H9 (cell line): ENCODE measurements around the gene WDR33. TPM values are rescaled to one million over a fixed set of nuclear protein-coding genes. Genes with fewer than 3 reads are reported as not detected.
A peak's percentile ranks its signal among the peaks of the same experiment; 100 is the strongest.

Experiments used
- DNase-seq: peaks from one replicate; pipeline ENCODE4 v3.0.0-alpha.2; 2017
- H2AFZ ChIP-seq: one replicate; pipeline ENCODE4 v1.6.1; 2013; ENCODE audit warnings: mild to moderate bottlenecking, low read length, control low read depth, moderate library complexity
- H2AK5ac ChIP-seq: 2 replicates; pipeline ENCODE4 v1.6.1; 2013; ENCODE audit warnings: low read length, control low read depth, mixed read lengths; ENCODE audit not compliant: insufficient read length
- H2BK120ac ChIP-seq: one replicate; pipeline ENCODE4 v1.6.1; 2013; ENCODE audit warnings: low read depth, mild to moderate bottlenecking, low read length, control low read depth, inconsistent platforms; ENCODE audit not compliant: poor library complexity, severe bottlenecking
- H2BK12ac ChIP-seq: 2 replicates; pipeline ENCODE4 v1.6.1; 2013; ENCODE audit warnings: low read length, control low read depth, mixed read lengths, low read depth; ENCODE audit not compliant: insufficient read length
- H2BK15ac ChIP-seq: 2 replicates; pipeline ENCODE4 v1.6.1; 2013; ENCODE audit warnings: low read depth, low read length, control low read depth
- H2BK20ac ChIP-seq: one replicate; pipeline ENCODE4 v1.6.1; 2013; ENCODE audit warnings: low read depth, mild to moderate bottlenecking, low read length, control low read depth, inconsistent platforms; ENCODE audit not compliant: poor library complexity, severe bottlenecking
- H2BK5ac ChIP-seq: 2 replicates; pipeline ENCODE4 v1.6.1; 2013; ENCODE audit warnings: low read length, control low read depth, mixed read lengths; ENCODE audit not compliant: insufficient read length
- H3K14ac ChIP-seq: 2 replicates; pipeline ENCODE4 v1.6.1; 2013; ENCODE audit warnings: low read length, control low read depth; ENCODE audit not compliant: insufficient read depth
- H3K18ac ChIP-seq: 2 replicates; pipeline ENCODE4 v1.6.1; 2013; ENCODE audit warnings: low read depth, mild to moderate bottlenecking, mixed read lengths, low read length, control low read depth; ENCODE audit not compliant: insufficient read length
- H3K23ac ChIP-seq: 2 replicates; pipeline ENCODE4 v1.6.1; 2013; ENCODE audit warnings: low read length, control low read depth, mixed read lengths, low read depth; ENCODE audit not compliant: insufficient read length
- H3K23me2 ChIP-seq: 2 replicates; pipeline ENCODE4 v1.6.1; 2013; ENCODE audit warnings: low read depth, mild to moderate bottlenecking, mixed read lengths, low read length, control low read depth; ENCODE audit not compliant: insufficient read length, poor library complexity, severe bottlenecking
- H3K27ac ChIP-seq: 2 replicates; pipeline ENCODE4 v1.5.1; 2013; ENCODE audit warnings: low read length, control low read depth, mixed read lengths, low read depth; ENCODE audit not compliant: insufficient read length
- H3K27me3 ChIP-seq: 2 replicates; pipeline ENCODE4 v1.6.1; 2013; ENCODE audit warnings: low read length, control low read depth, inconsistent platforms; ENCODE audit not compliant: insufficient read depth
- H3K4ac ChIP-seq: 2 replicates; pipeline ENCODE4 v1.6.1; 2013; ENCODE audit warnings: low read depth, mild to moderate bottlenecking, control low read depth, inconsistent platforms, low read length, moderate library complexity
- H3K4me1 ChIP-seq: 2 replicates; pipeline ENCODE4 v1.6.1; 2013; ENCODE audit warnings: low read length, control low read depth, inconsistent platforms; ENCODE audit not compliant: insufficient read depth
- H3K4me2 ChIP-seq: 2 replicates; pipeline ENCODE4 v1.6.1; 2013; ENCODE audit warnings: low read length, control low read depth, mixed read lengths; ENCODE audit not compliant: insufficient read length, insufficient read depth
- H3K56ac ChIP-seq: 2 replicates; pipeline ENCODE4 v1.6.1; 2013; ENCODE audit warnings: low read depth, mild to moderate bottlenecking, mixed read lengths, low read length, control low read depth; ENCODE audit not compliant: insufficient read length
- H3K79me1 ChIP-seq: 2 replicates; pipeline ENCODE4 v1.6.1; 2013; ENCODE audit warnings: low read depth, mild to moderate bottlenecking, moderate library complexity, low read length, control low read depth, inconsistent platforms; ENCODE audit not compliant: insufficient read depth, poor library complexity, severe bottlenecking
- H3K79me2 ChIP-seq: 2 replicates; pipeline ENCODE4 v1.6.1; 2013; ENCODE audit warnings: low read length, control low read depth, inconsistent platforms; ENCODE audit not compliant: insufficient read depth
- H3K9ac ChIP-seq: 2 replicates; pipeline ENCODE4 v1.6.1; 2013; ENCODE audit warnings: low read length, control low read depth, mixed read lengths; ENCODE audit not compliant: insufficient read length; ENCODE audit errors: extremely low read depth
- H3K9me3 ChIP-seq: one replicate; pipeline ENCODE4 v1.6.1; 2013; ENCODE audit warnings: low read depth, low read length, inconsistent platforms; ENCODE audit not compliant: control insufficient read depth
- H3T11ph ChIP-seq: one replicate; pipeline ENCODE4 v1.6.1; 2013; ENCODE audit warnings: mild to moderate bottlenecking, low read length, control low read depth, inconsistent platforms
- H4K20me1 ChIP-seq: one replicate; pipeline ENCODE4 v1.6.1; 2013; ENCODE audit not compliant: control insufficient read depth, insufficient read length, insufficient read depth
- H4K5ac ChIP-seq: 2 replicates; pipeline ENCODE4 v1.6.1; 2013; ENCODE audit warnings: low read depth, mild to moderate bottlenecking, mixed read lengths, low read length, control low read depth; ENCODE audit not compliant: insufficient read length
- H4K8ac ChIP-seq: replicated peaks from 2 replicates; pipeline ENCODE4 v1.6.1; 2013; ENCODE audit warnings: low read length, control low read depth, mixed read lengths, low read depth; ENCODE audit not compliant: insufficient read length
- H4K91ac ChIP-seq: 2 replicates; pipeline ENCODE4 v1.6.1; 2013; ENCODE audit warnings: low read depth, mild to moderate bottlenecking, moderate library complexity, mixed read lengths, low read length, control low read depth; ENCODE audit not compliant: insufficient read length
- H3K27ac Mint-ChIP-seq, 3 experiments: 2 replicates in 2 of 3; 3 replicates in 1 of 3; pipeline ENCODE4 v1.8.0; 2020 to 2021; ENCODE audit warnings: mixed read lengths in 3 of 3, mild to moderate bottlenecking in 1 of 3, moderate library complexity in 1 of 3
- H3K27me3 Mint-ChIP-seq: 2 replicates; pipeline ENCODE4 v1.8.0; 2021; ENCODE audit warnings: low read depth, mild to moderate bottlenecking, moderate library complexity, mixed read lengths
- H3K36me3 Mint-ChIP-seq, 3 experiments: 2 replicates in 2 of 3; 3 replicates in 1 of 3; pipeline ENCODE4 v1.8.0; 2020 to 2021; ENCODE audit warnings: low read depth in 3 of 3, mixed read lengths in 3 of 3; ENCODE audit not compliant: insufficient read depth in 1 of 3
- H3K4me1 Mint-ChIP-seq, 2 experiments: 2 replicates each; pipeline ENCODE4 v1.8.0; 2020; ENCODE audit warnings: mixed read lengths in 2 of 2
- H3K4me3 Mint-ChIP-seq, 2 experiments: 2 replicates in 1 of 2; 3 replicates in 1 of 2; pipeline ENCODE4 v1.8.0; 2020 to 2021; ENCODE audit warnings: mild to moderate bottlenecking in 2 of 2, mixed read lengths in 2 of 2, moderate library complexity in 1 of 2
- H3K9me3 Mint-ChIP-seq, 2 experiments: 2 replicates in 1 of 2; 3 replicates in 1 of 2; pipeline ENCODE4 v1.8.0; 2020; ENCODE audit warnings: mild to moderate bottlenecking in 2 of 2, mixed read lengths in 2 of 2, moderate library complexity in 1 of 2
- CTCF ChIP-seq: fragments of 200-600 bp; sonication (generic); conservative IDR thresholded peaks from 3 replicates; pipeline ENCODE4 v1.8.0; 2021; ENCODE audit warnings: antibody characterized with exemption, mild to moderate bottlenecking
- WGBS: extraction: QIAGEN DNeasy Blood & Tissue Kit; methylation state at CpG from one replicate; pipeline ENCODE4 v1.1.7; 2013; ENCODE audit warnings: missing lambda C conversion rate, low lambda C conversion rate, mixed read lengths; ENCODE audit not compliant: insufficient read length; ENCODE audit errors: extremely low coverage; 5-methylcytosine and 5-hydroxymethylcytosine counted together
- total RNA-seq: library from RNA; stranded (reverse); gene quantifications from 2 replicates; pipeline ENCODE4 v1.2.1, GENCODE V29; 2021

WDR33 gene
- total RNA-seq, 1 experiment from 2014 or later = 86.0 TPM

- no peak overlapping the region for H2BK12ac ChIP-seq
- H4K91ac ChIP-seq = no peak overlapping the region
- H4K20me1 ChIP-seq = no peaks in the 10 kb centered on the region
- no peak overlapping the region for H4K8ac ChIP-seq
- no peak overlapping the region for H2BK5ac ChIP-seq
- DNase-seq = no peak
- H2BK15ac ChIP-seq = no peak overlapping the region
- no peak overlapping the region for H4K5ac ChIP-seq
- no peak overlapping the region for H3K23ac ChIP-seq
- H2BK20ac ChIP-seq = no peak overlapping the region
- Mint-ChIP-seq H3K4me1 (peaks cover 3 to 4% of the 10 kb centered on the region in 2 experiments; a peak in 2 of 4 replicates), H3K4me3 (no peak overlapping the region), H3K9me3 (no peaks in the 10 kb centered on the region), H3K27ac (no peak overlapping the region), H3K27me3 (peaks cover 44% of the 10 kb centered on the region), H3K36me3 (peaks cover 0 to 2% (median 0%) of the 10 kb centered on the region in 3 experiments; a peak in 3 of 7 replicates)
- no peak overlapping the region for H2AK5ac ChIP-seq
- WGBS = no CpG with 5 or more reads among the region's 9 CpGs
- peaks cover 14% of the 10 kb centered on the region; the same call in 1 of the 2 replicates for H3K27me3 ChIP-seq
- no peaks in the 10 kb centered on the region for H3K9me3 ChIP-seq
- no peak overlapping the region for H3K14ac ChIP-seq
- H3K4ac ChIP-seq = no peak overlapping the region
- H3K23me2 ChIP-seq = peaks cover 4% of the 10 kb centered on the region
- no peak overlapping the region for H2AFZ ChIP-seq
- 0 out of 2 replicates have a peak, but pooled peaks cover 2% of the 10 kb centered on the region for H3K79me2 ChIP-seq
- H3K79me1 ChIP-seq = no peaks in the 10 kb centered on the region
- H3K4me1 ChIP-seq = no peaks in the 10 kb centered on the region
- H3K27ac ChIP-seq = no peak overlapping the region
- no peak overlapping the region for H3K9ac ChIP-seq
- no peak overlapping the region for H2BK120ac ChIP-seq
- no peak overlapping the region for H3K4me2 ChIP-seq
- TF ChIP-seq CTCF = peak; percentile 18; the same call in 1 of the 3 replicates
- H3K56ac ChIP-seq = no peak overlapping the region
- H3K18ac ChIP-seq = no peak overlapping the region
- no peak overlapping the region for H3T11ph ChIP-seq
Observed at GRCh38 chr2:127661949-127662510, 148.9 kb downstream of the WDR33 start.
